ENCODE results near the gene ZRANB2. TPM values are rescaled to one million over a fixed set of nuclear protein-coding genes. Genes with fewer than 3 reads are reported as not detected.

The ZRANB2 gene
- total RNA-seq, 1 donor from 2014 or later: 30.8 TPM

Other genes with a start within 250 kb of the ZRANB2 start
- gene PTGER3, start 33.2 kb downstream of the ZRANB2 start, total RNA-seq: under 0.01 TPM in 2 replicates

Data from bronchial epithelial cell (primary cell).